GM18873 (cell line): Measurements from ENCODE around the gene GABPB1.
A peak's percentile ranks its signal among the peaks of the same experiment; 100 is the strongest.

Source experiments
- ATAC-seq: cut with Tn5 transposase; IDR thresholded peaks from one replicate; pipeline ENCODE4 v1.9.1; 2021; ENCODE audit warnings: mild to moderate bottlenecking, moderate library complexity, moderate number of reproducible peaks; ENCODE audit not compliant: unreplicated experiment, low FRiP score

Gene GABPB1

GRCh38 chr15:50248994-50249582 lies 105.9 kb downstream of the GABPB1 start:
- ATAC-seq = no peak

- peak; percentile 95 for ATAC-seq
Measured at GRCh38 chr15:50247819-50248655, 107.0 kb downstream of the GABPB1 start.

GRCh38 chr15:50246631-50247030 lies 108.4 kb downstream of the GABPB1 start:
- no peak for ATAC-seq

- ATAC-seq = no peak
Measured at GRCh38 chr15:50244959-50245624, 109.9 kb downstream of the GABPB1 start.

GRCh38 chr15:50244153-50244552 lies 110.8 kb downstream of the GABPB1 start:
- no peak for ATAC-seq

- ATAC-seq = no peak
Measured at GRCh38 chr15:50241684-50242450, 113.1 kb downstream of the GABPB1 start.

GRCh38 chr15:50238255-50238654 lies 116.7 kb downstream of the GABPB1 start:
- no peak for ATAC-seq

GRCh38 chr15:50236433-50236832 lies 118.6 kb downstream of the GABPB1 start:
- no peak for ATAC-seq

- no peak for ATAC-seq
Measured at GRCh38 chr15:50235794-50236193, 119.2 kb downstream of the GABPB1 start.

GRCh38 chr15:50234764-50235163 lies 120.2 kb downstream of the GABPB1 start:
- no peak for ATAC-seq

- ATAC-seq = no peak
Measured at GRCh38 chr15:50233192-50233736, 121.7 kb downstream of the GABPB1 start.

- ATAC-seq = no peak
Measured at GRCh38 chr15:50232791-50233190, 122.2 kb downstream of the GABPB1 start.

GRCh38 chr15:50231761-50232160 lies 123.2 kb downstream of the GABPB1 start:
- no peak for ATAC-seq

GRCh38 chr15:50229336-50229735 lies 125.7 kb downstream of the GABPB1 start:
- ATAC-seq = no peak

GRCh38 chr15:50228866-50229265 lies 126.1 kb downstream of the GABPB1 start:
- no peak for ATAC-seq

GRCh38 chr15:50227076-50227475 lies 127.9 kb downstream of the GABPB1 start:
- no peak for ATAC-seq

- ATAC-seq = no peak
Measured at GRCh38 chr15:50225938-50226337, 129.1 kb downstream of the GABPB1 start.
